ENCODE measurements around the gene SMPD4.
"Not testable (repeated sequence)": the region's sequence is repeated elsewhere in the genome, so short reads cannot be mapped to it uniquely, and the experiment has no call there.

The SMPD4 gene

DNA sequence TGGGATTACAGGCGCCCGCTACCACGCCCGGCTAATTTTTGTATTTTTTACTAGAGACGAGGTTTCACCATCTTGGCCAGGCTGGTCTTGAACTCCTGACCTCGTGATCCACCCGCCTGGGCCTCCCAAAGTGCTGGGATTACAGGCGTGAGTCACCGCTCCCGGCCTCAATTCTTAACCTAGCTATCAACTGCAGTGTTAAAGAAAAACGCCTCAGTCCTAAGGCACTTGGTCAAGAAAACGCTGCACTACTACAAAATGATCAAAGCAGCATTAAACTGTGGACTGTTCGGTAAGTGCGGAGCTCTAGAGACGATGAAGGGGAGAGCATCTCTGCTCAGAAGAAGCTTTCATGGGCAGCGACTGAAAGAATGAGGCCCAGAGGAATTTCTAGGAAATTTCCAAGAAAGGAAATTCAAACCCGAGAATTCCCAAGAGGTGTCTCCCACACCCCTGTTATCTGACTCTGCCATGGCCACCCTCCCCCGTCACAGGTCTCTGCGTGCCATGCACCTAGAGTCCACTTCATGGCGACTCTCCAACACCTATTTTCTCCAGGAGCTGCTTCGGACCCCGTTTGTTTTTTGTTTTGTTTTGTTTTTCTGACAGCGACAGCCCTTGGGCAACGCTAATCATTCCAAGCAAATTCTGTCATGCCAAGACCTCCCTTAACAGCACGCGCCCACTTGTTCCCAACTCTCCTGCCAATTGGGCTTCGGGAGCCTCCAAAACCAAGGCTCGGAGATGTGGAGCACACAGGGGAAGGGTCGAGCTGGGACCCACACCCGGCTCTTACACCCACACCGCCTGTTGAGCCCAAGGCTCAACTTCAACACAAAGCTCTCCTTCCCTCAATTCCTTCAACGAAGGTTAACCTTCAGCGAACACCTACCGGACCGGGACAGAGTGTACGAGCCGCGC is 738 bp downstream of the SMPD4 start:
- H3K27ac ChIP-seq, result peak overlapping the region; percentile 92
- peak overlapping the region; percentile 72 for H3K9ac ChIP-seq
- H3K4me1 ChIP-seq, result peaks cover 23% of the 10 kb centered on the region
- not testable (repeated sequence) for H3K27me3 ChIP-seq (ENCODE audit: control insufficient read depth, insufficient read depth, low read length); H3K36me3 ChIP-seq (ENCODE audit: control insufficient read depth, insufficient read depth, low read length); H3K9me3 ChIP-seq (ENCODE audit: control insufficient read depth, low read length)
- H3K4me3 ChIP-seq (ENCODE audit: low read depth, low read length), result peak overlapping the region; percentile 81
- peak overlapping the region; percentile 98 for H2AFZ ChIP-seq
- H3K79me2 ChIP-seq, result peaks cover 45% of the 10 kb centered on the region
- H3K4me2 ChIP-seq (ENCODE audit: low read length), result peak overlapping the region; percentile 57

DNA sequence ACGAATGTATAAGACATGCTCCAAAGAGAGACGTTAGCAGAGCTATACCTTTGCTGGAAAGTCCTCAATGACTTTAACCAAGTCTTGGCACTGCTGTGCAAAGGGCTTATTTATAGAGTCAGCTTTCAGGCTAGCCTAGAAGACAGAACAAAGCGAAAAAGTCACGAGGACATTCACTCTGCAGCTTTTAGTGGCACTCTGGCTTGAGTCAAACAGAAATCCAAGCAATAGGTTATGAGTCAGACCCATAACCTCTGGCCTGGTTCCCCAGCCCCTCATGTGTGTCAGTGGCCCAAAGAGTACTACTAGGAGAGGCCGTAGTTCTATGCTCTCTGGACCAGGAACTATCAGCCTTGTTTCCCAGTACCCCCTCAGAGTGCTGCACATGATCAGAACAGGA is 6.5 kb downstream of the SMPD4 start:
- not testable (repeated sequence) for H3K27ac ChIP-seq; H3K36me3 ChIP-seq (ENCODE audit: control insufficient read depth, insufficient read depth, low read length); H3K4me2 ChIP-seq (ENCODE audit: low read length); H3K4me1 ChIP-seq; H3K9me3 ChIP-seq (ENCODE audit: control insufficient read depth, low read length); H3K27me3 ChIP-seq (ENCODE audit: control insufficient read depth, insufficient read depth, low read length); H3K9ac ChIP-seq; H2AFZ ChIP-seq; H3K4me3 ChIP-seq (ENCODE audit: low read depth, low read length)
- H3K79me2 ChIP-seq, result peaks cover 35% of the 10 kb centered on the region

DNA sequence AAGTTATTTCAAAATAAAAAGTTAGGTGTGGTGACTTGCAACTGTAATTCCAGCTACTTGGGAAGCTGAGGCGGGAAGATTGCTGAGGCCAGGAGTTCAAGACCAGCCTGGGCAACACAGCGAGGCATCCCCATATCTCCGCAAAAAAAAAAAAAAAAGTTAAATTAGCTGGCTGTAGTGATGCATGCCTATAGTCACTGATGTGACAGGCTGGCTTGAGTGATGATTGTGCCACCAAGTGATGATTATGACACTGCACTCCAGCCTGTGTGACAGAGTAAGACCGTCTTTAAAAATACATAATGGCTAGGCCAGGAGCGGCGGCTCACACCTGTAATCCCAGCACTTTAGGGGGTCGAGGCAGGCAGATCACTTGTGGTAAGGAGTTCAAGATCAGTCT is 11.5 kb downstream of the SMPD4 start:
- Histone ChIP-seq H2AFZ (no peak overlapping the region), H3K9ac (no peak overlapping the region), H3K4me2 (ENCODE audit: low read length) (no peak overlapping the region), H3K27me3 (ENCODE audit: control insufficient read depth, insufficient read depth, low read length) (no peaks in the 10 kb centered on the region), H3K27ac (no peak overlapping the region), H3K9me3 (ENCODE audit: control insufficient read depth, low read length) (no peaks in the 10 kb centered on the region), H3K36me3 (ENCODE audit: control insufficient read depth, insufficient read depth, low read length) (no peaks in the 10 kb centered on the region), H3K4me3 (ENCODE audit: low read depth, low read length) (no peak overlapping the region), H3K4me1 (no peaks in the 10 kb centered on the region), H3K79me2 (peaks cover 8% of the 10 kb centered on the region)
- TF ChIP-seq, protein P1, sequence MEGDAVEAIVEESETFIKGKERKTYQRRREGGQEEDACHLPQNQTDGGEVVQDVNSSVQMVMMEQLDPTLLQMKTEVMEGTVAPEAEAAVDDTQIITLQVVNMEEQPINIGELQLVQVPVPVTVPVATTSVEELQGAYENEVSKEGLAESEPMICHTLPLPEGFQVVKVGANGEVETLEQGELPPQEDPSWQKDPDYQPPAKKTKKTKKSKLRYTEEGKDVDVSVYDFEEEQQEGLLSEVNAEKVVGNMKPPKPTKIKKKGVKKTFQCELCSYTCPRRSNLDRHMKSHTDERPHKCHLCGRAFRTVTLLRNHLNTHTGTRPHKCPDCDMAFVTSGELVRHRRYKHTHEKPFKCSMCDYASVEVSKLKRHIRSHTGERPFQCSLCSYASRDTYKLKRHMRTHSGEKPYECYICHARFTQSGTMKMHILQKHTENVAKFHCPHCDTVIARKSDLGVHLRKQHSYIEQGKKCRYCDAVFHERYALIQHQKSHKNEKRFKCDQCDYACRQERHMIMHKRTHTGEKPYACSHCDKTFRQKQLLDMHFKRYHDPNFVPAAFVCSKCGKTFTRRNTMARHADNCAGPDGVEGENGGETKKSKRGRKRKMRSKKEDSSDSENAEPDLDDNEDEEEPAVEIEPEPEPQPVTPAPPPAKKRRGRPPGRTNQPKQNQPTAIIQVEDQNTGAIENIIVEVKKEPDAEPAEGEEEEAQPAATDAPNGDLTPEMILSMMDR (IDR thresholded peaks at IDR 0.05), result no peak

DNA sequence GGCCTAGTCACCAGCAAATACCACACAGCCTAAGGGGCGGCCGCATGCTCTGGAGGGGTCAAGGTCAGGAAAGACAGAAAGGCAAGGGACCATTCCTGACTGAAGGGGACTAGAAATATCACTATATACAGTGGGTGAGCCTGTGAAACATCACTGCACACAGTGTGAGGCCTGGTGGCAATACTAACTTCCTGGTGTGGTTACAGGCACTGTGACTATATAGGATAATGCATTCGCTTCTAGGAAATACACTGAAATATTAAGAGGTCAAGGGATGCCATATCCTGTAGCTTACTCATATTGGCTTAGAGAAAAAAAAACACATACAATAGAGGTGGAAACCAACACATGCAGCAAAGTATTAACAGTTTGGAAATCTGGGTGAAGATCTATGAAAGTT is 12.2 kb downstream of the SMPD4 start:
- not testable (repeated sequence) for H3K36me3 ChIP-seq (ENCODE audit: control insufficient read depth, insufficient read depth, low read length); H3K4me3 ChIP-seq (ENCODE audit: low read depth, low read length); H3K4me1 ChIP-seq; H3K79me2 ChIP-seq; H2AFZ ChIP-seq; H3K27me3 ChIP-seq (ENCODE audit: control insufficient read depth, insufficient read depth, low read length); H3K9me3 ChIP-seq (ENCODE audit: control insufficient read depth, low read length); H3K27ac ChIP-seq; H3K9ac ChIP-seq; H3K4me2 ChIP-seq (ENCODE audit: low read length)

DNA sequence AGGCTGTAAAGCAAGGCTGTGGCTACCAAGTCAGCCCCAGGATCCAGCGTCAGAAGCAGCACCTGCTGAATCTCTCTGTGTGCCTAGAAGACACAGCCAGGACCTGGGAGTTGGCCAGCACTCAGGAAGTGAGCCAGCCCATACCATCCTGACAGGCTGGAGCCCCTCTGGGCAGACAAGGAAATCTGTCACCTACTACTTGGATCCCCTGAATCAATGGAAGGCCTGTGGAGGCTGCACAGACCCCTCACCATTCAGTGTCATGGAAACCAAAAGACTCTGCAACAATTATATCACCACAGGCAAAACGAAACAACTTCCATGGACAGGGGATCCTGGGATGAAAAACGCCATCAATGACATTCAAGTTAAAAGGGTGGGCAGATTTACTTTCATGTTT is 14.8 kb downstream of the SMPD4 start:
- H3K27me3 ChIP-seq (ENCODE audit: control insufficient read depth, insufficient read depth, low read length); H3K27ac ChIP-seq; H3K4me1 ChIP-seq; H3K36me3 ChIP-seq (ENCODE audit: control insufficient read depth, insufficient read depth, low read length); H3K4me2 ChIP-seq (ENCODE audit: low read length); H3K9ac ChIP-seq; H3K79me2 ChIP-seq; H3K9me3 ChIP-seq (ENCODE audit: control insufficient read depth, low read length); H3K4me3 ChIP-seq (ENCODE audit: low read depth, low read length); H2AFZ ChIP-seq: not testable (repeated sequence)

DNA sequence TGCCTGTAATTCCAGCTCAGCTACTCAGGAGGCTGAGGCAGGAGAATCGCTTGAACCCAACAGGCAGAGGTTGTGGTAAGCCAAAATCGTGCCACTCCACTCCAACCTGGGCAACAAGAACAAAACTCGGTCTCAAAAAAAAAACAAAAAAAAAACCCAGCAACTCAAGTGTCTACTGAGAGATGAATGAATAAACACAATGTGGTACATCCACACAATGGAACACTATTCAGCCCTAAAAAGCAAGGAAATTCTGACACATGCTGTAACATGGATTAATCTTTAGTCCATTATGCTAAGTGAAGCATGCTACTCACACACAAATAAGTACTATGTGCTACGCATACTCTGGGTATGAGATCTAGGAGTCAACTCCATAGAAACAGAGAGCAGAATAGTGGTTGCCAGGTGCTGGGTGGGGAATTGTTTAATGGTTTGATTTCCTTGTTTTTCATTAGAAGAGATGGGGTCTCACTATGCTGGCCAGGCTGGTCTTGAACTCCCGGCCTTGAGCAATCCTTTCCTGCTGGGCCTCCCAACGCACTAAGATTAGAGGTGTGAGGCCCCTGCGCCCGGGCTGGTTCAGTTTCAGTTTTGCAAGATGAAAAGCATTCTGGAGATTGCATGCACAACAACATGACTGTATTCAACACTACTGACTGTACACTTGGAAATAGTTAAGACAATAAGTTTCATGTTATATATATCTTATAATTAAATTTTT is 15.9 kb downstream of the SMPD4 start:
- Histone ChIP-seq H3K36me3 (ENCODE audit: control insufficient read depth, insufficient read depth, low read length) (no peaks in the 10 kb centered on the region), H3K4me1 (no peaks in the 10 kb centered on the region), H3K79me2 (no peaks in the 10 kb centered on the region), H3K27me3 (ENCODE audit: control insufficient read depth, insufficient read depth, low read length) (no peaks in the 10 kb centered on the region), H3K4me2 (ENCODE audit: low read length) (no peak overlapping the region), H3K4me3 (ENCODE audit: low read depth, low read length) (no peak overlapping the region), H3K9ac (no peak overlapping the region), H3K27ac (no peak overlapping the region), H3K9me3 (ENCODE audit: control insufficient read depth, low read length) (no peaks in the 10 kb centered on the region), H2AFZ (no peak overlapping the region)
- TF ChIP-seq, protein P1 (IDR thresholded peaks at IDR 0.05), result no peak

All from parathyroid adenoma (tissue), 2 donors.